Activated CD4-positive, alpha-beta T cell treated with anti-CD3 and anti-CD28 coated beads for 36 hours (primary cell): ENCODE data around the gene SDF2. TPM values are rescaled to one million over a fixed set of nuclear protein-coding genes. Genes with fewer than 3 reads are reported as not detected.
A peak's percentile ranks its signal among the peaks of the same experiment; 100 is the strongest.

Experiments
- ATAC-seq: fragments of 200-7000 bp; cut with Tn5 transposase; one replicate; pipeline ENCODE4 v1.10.0; 2021; ENCODE audit warnings: mild to moderate bottlenecking, moderate library complexity
- CTCF ChIA-PET: fragments of 350-600 bp; sonication (Branson Sonifier 250); formaldehyde crosslinking; loops from one replicate; lab custom pipeline; 2021; ENCODE audit warnings: antibody characterized with exemption; lab: Charles Lee
- POLR2A ChIA-PET: fragments of 350-600 bp; sonication (Branson Sonifier 250); formaldehyde crosslinking; loops from one replicate; lab custom pipeline; 2021; ENCODE audit warnings: antibody characterized with exemption, inconsistent platforms; lab: Charles Lee
- DNase-seq: peaks from one replicate; pipeline ENCODE4 v3.0.0-alpha.2; 2020
- H3K27ac Mint-ChIP-seq: one replicate; pipeline ENCODE4 v1.8.0; 2021; ENCODE audit warnings: mixed read lengths
- H3K27me3 Mint-ChIP-seq: one replicate; pipeline ENCODE4 v1.8.0; 2021; ENCODE audit warnings: mixed read lengths
- H3K36me3 Mint-ChIP-seq: one replicate; pipeline ENCODE4 v1.8.0; 2021; ENCODE audit warnings: low read depth, mixed read lengths
- H3K4me1 Mint-ChIP-seq: one replicate; pipeline ENCODE4 v1.8.0; 2021; ENCODE audit warnings: mixed read lengths
- H3K4me3 Mint-ChIP-seq: one replicate; pipeline ENCODE4 v1.8.0; 2021; ENCODE audit warnings: mild to moderate bottlenecking, moderate library complexity, mixed read lengths
- H3K9me3 Mint-ChIP-seq: one replicate; pipeline ENCODE4 v1.8.0; 2021; ENCODE audit warnings: low read depth, mixed read lengths
- intact Hi-C, 2 experiments: fragments of 100-400 bp; cut with DNase I in 1 of 2; cut with micrococcal nuclease in 1 of 2; formaldehyde crosslinking; loops; one replicate each; pipeline versions ENCODE4 v1.14.2 to v1.15.1; 2022 to 2024; cut with DNase I, micrococcal nuclease
- total RNA-seq, 2 experiments: library from RNA; stranded (reverse); gene quantifications; one replicate each; pipeline ENCODE4 v1.2.3, GENCODE V29; 2021

The SDF2 gene
- total RNA-seq, 2 experiments from 2014 or later, result 36.6 to 37.2 TPM

DNA sequence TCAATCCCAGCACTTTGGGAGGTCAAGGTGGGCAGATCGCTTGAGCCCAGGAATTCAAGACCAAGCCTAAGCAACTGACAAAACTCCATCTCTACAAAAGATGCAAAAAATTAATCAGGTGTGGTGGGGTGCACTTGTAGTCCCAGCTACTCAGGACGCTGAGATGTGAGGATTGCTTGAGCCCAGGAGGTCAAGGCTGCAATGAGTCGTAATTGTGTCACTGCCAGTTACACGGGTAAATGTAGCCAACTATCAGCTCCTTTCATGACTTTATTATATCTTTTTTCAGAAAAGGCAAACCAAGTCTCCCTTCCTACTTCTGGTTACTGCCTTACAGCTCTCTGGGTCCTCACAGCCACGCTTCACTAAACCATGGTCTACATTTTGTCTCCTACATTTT is 4.0 kb downstream of the SDF2 start:
- H3K9me3 Mint-ChIP-seq, result no peaks in the 10 kb centered on the region
- DNase-seq, result no peak
- H3K4me1 Mint-ChIP-seq, result peaks cover 24% of the 10 kb centered on the region
- H3K27me3 Mint-ChIP-seq, result no peaks in the 10 kb centered on the region
- no peak for ATAC-seq
- peaks cover 32% of the 10 kb centered on the region for H3K36me3 Mint-ChIP-seq
- POLR2A ChIA-PET, result interaction anchor here (0.6 kb wide), 1 partner anchor 56 kb away, joined by 9 read pairs; no protein-coding TSS in a partner anchor
- H3K4me3 Mint-ChIP-seq, result no peak overlapping the region
- intact Hi-C loops, result no loop called here
- CTCF ChIA-PET, result interaction anchor here (0.7 to 1.6 kb wide), 3 partner anchors 9 to 14 kb away, joined by 3 to 7 read pairs (median 4); no protein-coding TSS in a partner anchor
- no peak overlapping the region for H3K27ac Mint-ChIP-seq

DNA sequence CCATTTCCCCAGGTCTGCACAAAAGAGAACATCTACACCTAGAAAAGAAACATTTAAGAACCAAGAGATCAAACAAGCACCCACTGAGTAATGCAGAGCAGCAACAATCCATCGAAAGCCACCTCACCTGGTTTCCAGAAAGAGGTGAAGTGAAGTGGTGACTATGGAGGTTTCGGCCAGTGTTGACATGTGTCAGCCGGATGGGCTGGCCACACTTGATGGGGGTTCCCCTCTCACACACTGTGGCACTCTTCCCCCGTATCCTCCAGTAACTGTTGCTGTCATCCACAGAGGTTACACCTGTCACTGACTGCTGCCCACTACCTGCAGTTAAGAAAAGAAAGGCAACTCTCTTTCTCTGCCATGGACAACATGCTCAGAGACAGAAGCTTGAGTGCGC is 6.5 kb downstream of the SDF2 start:
- CTCF ChIA-PET, result no interaction called here
- DNase-seq, result no peak
- POLR2A ChIA-PET, result interaction anchor here (0.6 kb wide), 1 partner anchor 38 kb away, joined by 5 read pairs; no protein-coding TSS in a partner anchor
- H3K9me3 Mint-ChIP-seq, result no peaks in the 10 kb centered on the region
- peak; percentile 30 for ATAC-seq
- peaks cover 25% of the 10 kb centered on the region for H3K36me3 Mint-ChIP-seq
- intact Hi-C loops, result no loop called here
- H3K27me3 Mint-ChIP-seq, result no peaks in the 10 kb centered on the region
- H3K4me3 Mint-ChIP-seq, result no peak overlapping the region
- peak overlapping the region; percentile 6 for H3K27ac Mint-ChIP-seq
- peaks cover 14% of the 10 kb centered on the region for H3K4me1 Mint-ChIP-seq

DNA sequence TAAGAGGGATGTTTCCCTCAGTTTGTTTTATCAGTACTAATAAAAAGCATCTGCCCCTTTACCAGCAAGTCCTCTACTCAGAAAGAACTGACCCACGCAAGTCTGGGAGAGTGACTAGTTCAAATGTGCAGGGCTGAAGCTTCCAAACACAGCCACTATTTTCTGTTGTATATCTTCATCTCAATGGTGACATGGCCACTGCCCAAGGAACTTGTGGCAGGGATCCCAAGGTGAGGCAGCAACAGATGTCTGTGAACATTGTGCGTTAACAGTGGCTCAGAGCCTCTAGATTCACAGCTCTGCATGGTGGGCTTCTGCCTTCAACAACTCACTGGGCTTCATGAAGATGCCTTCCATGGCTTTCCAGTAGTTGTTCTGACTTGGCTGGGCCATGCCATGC is 13.0 kb downstream of the SDF2 start:
- Mint-ChIP-seq H3K9me3 (no peaks in the 10 kb centered on the region), H3K36me3 (peaks cover 27% of the 10 kb centered on the region), H3K4me3 (no peak overlapping the region), H3K4me1 (peaks cover 24% of the 10 kb centered on the region), H3K27ac (no peak overlapping the region), H3K27me3 (no peaks in the 10 kb centered on the region)
- ChIA-PET POLR2A (interaction anchor here (0.8 kb wide), 2 partner anchors 12 to 61 kb away, joined by 3 to 5 read pairs; no protein-coding TSS in a partner anchor), CTCF (interaction anchor here (0.6 to 8.1 kb wide), 10 partner anchors 9 to 467 kb away, joined by 3 to 125 read pairs (median 4); partner anchors contain the start of genes ALDOC, SDF2 and SUPT6H)
- no peak for DNase-seq
- intact Hi-C loops, result loop anchor here (5.0 to 10.0 kb wide), 3 partner anchors 304 to 604 kb away; partner anchors contain the start of genes NLK (in 1 of the 2) and PHF12 (in 1 of the 2)
- no peak for ATAC-seq

DNA sequence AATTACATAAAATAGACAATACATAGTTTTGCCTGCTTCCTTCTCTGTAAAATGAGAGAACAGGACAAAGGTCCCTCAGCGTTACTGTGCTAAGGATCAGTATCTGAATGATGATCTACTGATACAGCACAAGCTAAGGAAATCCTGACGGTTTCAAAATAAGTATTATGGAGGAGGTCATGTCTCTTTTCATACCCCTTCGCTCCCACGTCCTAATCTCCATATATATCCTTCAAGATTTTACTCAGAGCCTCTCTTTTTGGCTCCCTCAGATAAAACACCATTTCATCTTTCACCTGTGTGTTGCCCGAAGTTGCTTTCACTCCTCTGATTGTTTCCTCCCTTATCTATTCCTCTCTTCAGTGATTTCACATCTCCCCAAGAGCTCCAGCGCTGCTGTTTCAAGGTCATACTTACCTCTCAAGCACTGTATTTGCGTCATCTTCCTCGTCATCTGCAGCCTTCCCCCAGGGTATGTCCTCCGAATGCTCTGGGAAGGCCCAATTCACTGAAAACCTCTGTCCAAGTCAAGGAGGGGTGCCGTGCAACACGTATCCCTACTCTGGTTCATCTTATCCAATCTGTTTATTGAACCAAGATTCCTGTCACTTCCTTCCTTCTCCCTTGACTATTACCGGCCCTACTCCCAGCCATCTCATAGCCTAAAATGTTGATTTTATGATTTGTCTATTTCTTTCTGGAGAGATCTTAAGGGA is 15.5 kb downstream of the SDF2 start:
- H3K27me3 Mint-ChIP-seq, result no peaks in the 10 kb centered on the region
- H3K36me3 Mint-ChIP-seq, result peaks cover 40% of the 10 kb centered on the region
- ATAC-seq (no peak), DNase-seq (peak; percentile 18)
- ChIA-PET POLR2A (interaction anchor here (0.6 to 1.7 kb wide), 5 partner anchors 11 to 83 kb away, joined by 3 to 23 read pairs (median 6); partner anchors contain the start of genes NEK8, SDF2 and SUPT6H), CTCF (interaction anchor here (0.6 to 8.1 kb wide), 38 partner anchors 8 to 1327 kb away, joined by 3 to 125 read pairs (median 4); partner anchors contain the start of genes MYO18A, NEK8, PIGS and PROCA1)
- H3K27ac Mint-ChIP-seq, result peak overlapping the region; percentile 86
- H3K4me1 Mint-ChIP-seq, result peaks cover 35% of the 10 kb centered on the region
- intact Hi-C loops, result loop anchor here (5.0 to 10.0 kb wide), 3 partner anchors 306 to 601 kb away; partner anchors contain the start of genes NLK (in 1 of the 2) and PHF12 (in 1 of the 2)
- H3K4me3 Mint-ChIP-seq, result peak overlapping the region; percentile 95
- no peaks in the 10 kb centered on the region for H3K9me3 Mint-ChIP-seq

DNA sequence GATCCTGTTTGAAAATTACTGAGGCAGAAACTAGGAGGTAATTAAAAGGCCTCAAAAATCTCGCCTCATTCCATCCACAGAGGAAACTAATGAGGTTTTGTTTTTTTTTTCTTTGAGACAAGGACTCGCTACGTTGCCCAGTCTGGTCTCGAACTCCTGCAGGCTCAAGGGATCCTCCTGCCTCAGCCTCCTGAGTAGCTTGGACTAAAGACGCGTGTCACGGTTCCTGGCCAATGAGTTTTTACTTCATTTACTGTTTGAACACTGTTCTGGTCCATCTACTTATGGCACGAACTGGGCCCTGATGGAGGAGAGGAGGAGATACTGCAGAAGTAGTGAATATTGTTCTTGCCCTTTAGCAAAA is 16.1 kb downstream of the SDF2 start:
- no peak for ATAC-seq
- ChIA-PET CTCF (interaction anchor here (0.7 to 8.1 kb wide), 17 partner anchors 9 to 288 kb away, joined by 3 to 125 read pairs (median 4); partner anchors contain the start of genes POLDIP2, PROCA1, SDF2 and SUPT6H), POLR2A (interaction anchor here (0.8 to 1.7 kb wide), 5 partner anchors 11 to 74 kb away, joined by 6 to 23 read pairs (median 9); partner anchors contain the start of genes PIGS, PROCA1, RPL23A and SDF2)
- H3K9me3 Mint-ChIP-seq, result no peaks in the 10 kb centered on the region
- intact Hi-C loops, result loop anchor here (1.0 to 10.0 kb wide), 17 partner anchors 16 to 601 kb away; partner anchors contain the start of genes PHF12 (in 2 of the 2), PROCA1 (in 2 of the 2), DHRS13 (in 1 of the 2) and IFT20 (in 1 of the 2)
- H3K4me1 Mint-ChIP-seq, result peaks cover 36% of the 10 kb centered on the region
- H3K27me3 Mint-ChIP-seq, result no peaks in the 10 kb centered on the region
- H3K4me3 Mint-ChIP-seq, result peak overlapping the region; percentile 95
- peaks cover 41% of the 10 kb centered on the region for H3K36me3 Mint-ChIP-seq
- peak overlapping the region; percentile 86 for H3K27ac Mint-ChIP-seq
- no peak for DNase-seq

DNA sequence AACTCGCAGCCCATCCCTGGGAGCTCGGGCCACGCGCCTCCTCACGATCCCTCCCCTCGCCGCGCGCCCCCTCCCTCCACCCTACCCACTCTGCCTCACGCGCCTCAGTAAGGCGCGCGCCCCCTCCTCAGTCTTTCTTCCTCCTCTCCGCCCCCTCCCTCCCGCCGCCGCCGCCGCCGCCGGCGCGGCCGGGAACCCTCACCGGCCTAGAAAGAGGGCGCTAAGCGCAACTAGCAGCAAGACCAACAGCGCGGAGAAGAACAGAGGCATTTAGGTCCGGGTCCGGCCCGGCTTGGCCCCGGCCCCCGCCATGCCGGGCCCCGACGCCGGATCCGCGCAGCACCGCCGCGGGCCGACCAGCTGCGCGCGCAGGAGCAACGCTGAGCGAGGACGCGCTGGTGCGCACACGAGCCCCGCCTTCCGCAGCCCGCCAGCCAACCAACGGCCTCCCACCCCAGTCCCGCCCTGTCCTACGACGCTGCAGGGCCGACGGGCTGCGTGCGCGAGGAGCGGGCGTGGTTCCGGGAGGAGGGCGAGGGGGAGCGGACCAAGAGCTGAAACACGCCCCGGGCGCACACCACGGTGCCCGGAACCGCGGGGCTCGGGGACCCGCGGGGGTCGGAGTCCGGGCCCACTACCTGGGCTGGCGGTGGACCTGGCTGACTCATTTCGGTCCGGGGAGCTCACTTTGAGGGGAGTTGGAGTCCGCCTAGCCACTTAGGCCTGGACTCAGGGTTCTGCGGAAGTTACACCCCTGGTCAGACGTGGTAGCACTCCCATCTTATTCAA is 16.7 kb downstream of the SDF2 start, which contains the start of gene BLTP2:
Gene BLTP2, minus strand, starts transcription at position 372 of the 789 bp plus-strand sequence. Its CDS starts 102 bp downstream, at position 270.
- peak within 1 kb of the TSS; percentile 95 for H3K4me3 Mint-ChIP-seq
- CTCF ChIA-PET, result interaction anchor here (0.7 to 8.1 kb wide), 21 partner anchors 9 to 308 kb away, joined by 3 to 125 read pairs (median 4); partner anchors contain the start of genes POLDIP2, PROCA1, SDF2 and SUPT6H
- H3K27ac Mint-ChIP-seq, result peak within 1 kb of the TSS; percentile 87
- POLR2A ChIA-PET, result interaction anchor here (0.8 to 1.7 kb wide), 6 partner anchors 12 to 75 kb away, joined by 3 to 23 read pairs (median 8); partner anchors contain the start of genes PIGS, PROCA1, RPL23A and SDF2
- peak; percentile 98 for DNase-seq
- H3K9me3 Mint-ChIP-seq, result no peaks in the 10 kb centered on the region
- no peaks in the 10 kb centered on the region for H3K27me3 Mint-ChIP-seq
- H3K36me3 Mint-ChIP-seq, result peaks cover 43% of the 10 kb centered on the region
- ATAC-seq, result peak; percentile 98
- peaks cover 38% of the 10 kb centered on the region for H3K4me1 Mint-ChIP-seq
- intact Hi-C loops, result loop anchor here (1.0 to 10.0 kb wide), 17 partner anchors 16 to 600 kb away; partner anchors contain the start of genes PHF12 (in 2 of the 2), PROCA1 (in 2 of the 2), SPAG5 (in 2 of the 2) and DHRS13 (in 1 of the 2)

DNA sequence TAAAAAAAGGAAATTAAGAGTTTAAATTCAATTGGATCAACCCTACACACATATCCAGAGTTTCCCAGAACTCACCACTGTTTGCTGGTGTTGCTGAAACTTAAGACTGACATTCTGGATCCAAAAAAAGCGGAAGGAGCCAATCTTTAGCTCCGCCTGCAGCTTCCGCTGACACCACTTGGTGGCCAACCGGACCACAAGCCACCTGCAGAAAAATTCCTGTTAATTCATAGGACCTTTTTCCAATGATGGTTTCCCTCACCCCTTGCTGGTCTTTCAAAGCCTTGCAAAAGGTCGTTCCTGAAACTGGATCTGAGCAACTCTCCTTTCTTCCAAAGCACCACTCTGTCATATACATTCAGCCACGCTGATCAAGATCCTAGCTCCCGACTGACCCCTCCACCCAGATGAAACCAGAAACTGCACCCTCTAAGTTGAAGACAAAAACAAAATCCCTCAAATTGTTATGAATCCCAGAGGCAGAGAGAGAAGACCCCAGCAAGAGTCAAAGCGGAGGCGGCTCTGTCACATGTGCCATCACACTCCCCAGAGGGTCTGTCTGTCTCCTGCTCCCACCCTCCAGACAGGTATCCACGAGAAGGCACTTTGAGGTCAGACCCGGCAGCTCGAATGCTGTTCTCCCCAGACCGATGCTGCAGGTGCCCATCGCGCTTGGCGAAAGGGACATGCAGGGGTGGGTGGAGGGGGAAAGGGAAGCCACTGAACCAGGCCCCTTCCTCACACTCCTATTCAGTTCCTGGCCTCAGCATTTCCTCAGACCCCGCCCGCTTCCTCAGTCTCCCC is 17.5 kb downstream of the SDF2 start:
- H3K27me3 Mint-ChIP-seq, result no peaks in the 10 kb centered on the region
- POLR2A ChIA-PET, result interaction anchor here (1.1 to 2.2 kb wide), 8 partner anchors 17 to 76 kb away, joined by 3 to 23 read pairs (median 8); partner anchors contain the start of genes PIGS, PROCA1, RPL23A and SDF2

DNA sequence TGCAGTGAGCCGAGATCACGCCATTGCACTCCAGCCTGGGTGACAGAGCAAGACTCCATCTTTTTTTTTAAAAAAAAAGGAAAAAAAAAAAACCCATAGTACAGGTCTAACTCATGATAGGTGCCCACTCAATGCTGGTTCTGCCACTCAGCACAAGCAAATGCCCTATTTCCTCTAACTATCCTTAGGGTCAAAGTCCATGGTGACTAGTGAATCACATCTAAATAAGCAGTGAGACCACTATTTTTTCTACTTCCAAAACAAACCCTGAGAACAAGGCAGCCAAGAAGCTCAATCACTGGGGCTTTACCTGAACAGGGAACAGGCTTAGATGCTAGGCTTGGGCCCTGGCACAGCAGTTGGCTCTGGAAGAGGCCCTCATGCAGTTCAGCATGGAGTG is 20.1 kb downstream of the SDF2 start:
- Mint-ChIP-seq H3K27ac (no peak overlapping the region), H3K27me3 (no peaks in the 10 kb centered on the region), H3K4me1 (peaks cover 36% of the 10 kb centered on the region)

More for the DNA sequence above, 17.5 kb downstream of the SDF2 start:
- H3K4me3 Mint-ChIP-seq, result peak overlapping the region; percentile 95
- no peaks in the 10 kb centered on the region for H3K9me3 Mint-ChIP-seq
- ATAC-seq (no peak), DNase-seq (peak; percentile 62)
- H3K4me1 Mint-ChIP-seq, result peaks cover 41% of the 10 kb centered on the region
- intact Hi-C loops, result loop anchor here (1.0 to 10.0 kb wide), 6 partner anchors 45 to 599 kb away; partner anchors contain the start of genes NEK8 (in 1 of the 2), NLK (in 1 of the 2), PIGS (in 1 of the 2) and PROCA1 (in 1 of the 2)
- H3K36me3 Mint-ChIP-seq, result peaks cover 49% of the 10 kb centered on the region
- H3K27ac Mint-ChIP-seq, result peak overlapping the region; percentile 87
- CTCF ChIA-PET, result interaction anchor here (0.6 to 8.1 kb wide), 35 partner anchors 8 to 472 kb away, joined by 3 to 125 read pairs (median 4); partner anchors contain the start of genes NEK8, RPL23A, SDF2 and SUPT6H

DNA sequence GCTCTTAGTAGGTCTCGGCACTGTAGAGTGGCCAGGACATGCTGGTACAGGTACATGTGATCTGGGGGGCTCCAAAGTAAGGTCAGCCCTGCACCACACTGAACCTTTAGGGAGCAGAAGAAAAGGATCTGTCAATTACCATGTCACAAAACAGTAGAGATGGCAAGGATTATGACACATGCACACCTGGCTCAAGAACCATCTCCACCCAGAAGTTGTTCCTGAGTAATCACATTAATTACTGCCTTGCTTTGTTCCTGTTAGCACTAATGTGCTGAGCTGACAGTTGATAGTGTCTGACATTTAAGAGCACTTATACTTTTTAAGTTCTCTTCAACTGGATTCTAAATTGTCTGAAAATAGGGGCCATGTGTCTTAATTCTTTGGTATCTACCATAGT is 26.2 kb downstream of the SDF2 start:
- DNase-seq (no peak), ATAC-seq (no peak)
- intact Hi-C loops, result loop anchor here in 1 of 2 experiments (5.0 kb wide), 1 partner anchor 37 kb away; no protein-coding TSS in a partner anchor
- no peaks in the 10 kb centered on the region for H3K9me3 Mint-ChIP-seq
- ChIA-PET POLR2A (interaction anchor here (0.7 kb wide), 1 partner anchor 58 kb away, joined by 3 read pairs; no protein-coding TSS in a partner anchor), CTCF (interaction anchor here (0.6 to 1.9 kb wide), 6 partner anchors 9 to 46 kb away, joined by 3 to 7 read pairs (median 6); partner anchors contain the start of gene BLTP2)
- no peak overlapping the region for H3K4me3 Mint-ChIP-seq
- H3K27me3 Mint-ChIP-seq, result no peaks in the 10 kb centered on the region
- no peak overlapping the region for H3K27ac Mint-ChIP-seq
- H3K4me1 Mint-ChIP-seq, result peaks cover 17% of the 10 kb centered on the region
- peaks cover 85% of the 10 kb centered on the region for H3K36me3 Mint-ChIP-seq

More for the DNA sequence above, 20.1 kb downstream of the SDF2 start:
- Mint-ChIP-seq H3K36me3 (peaks cover 61% of the 10 kb centered on the region), H3K4me3 (no peak overlapping the region), H3K9me3 (no peaks in the 10 kb centered on the region)
- ChIA-PET POLR2A (interaction anchor here (0.6 to 1.0 kb wide), 2 partner anchors 18 to 28 kb away, joined by 3 to 7 read pairs; partner anchors contain the start of gene RSKR), CTCF (interaction anchor here (0.6 to 8.1 kb wide), 3 partner anchors 22 to 93 kb away, joined by 4 to 125 read pairs (median 4); partner anchors contain the start of genes SDF2 and SUPT6H)
- DNase-seq (no peak), ATAC-seq (no peak)
- intact Hi-C loops, result loop anchor here (10.0 kb wide), 2 partner anchors 473 to 597 kb away; partner anchors contain the start of gene NLK (in 1 of the 2)
